HepG2 (cell line): ENCODE measurements around the gene PPP2R5E.

ENCODE experiments used
- YY1 ChIP-seq: IDR thresholded peaks from 2 replicates; pipeline ENCODE4 v1.6.1; 2011; ENCODE audit warnings: low read length, low read depth, moderate library complexity, mild to moderate bottlenecking; ENCODE audit not compliant: insufficient read depth, insufficient replicate concordance
- TF ChIP-seq, protein P1 (sequence below): sonication (generic); formaldehyde crosslinking; IDR thresholded peaks from 2 replicates; pipeline ENCODE4 v1.5.0; 2020; ENCODE audit warnings: mild to moderate bottlenecking, missing genetic modification reagents, moderate library complexity

DNA sequence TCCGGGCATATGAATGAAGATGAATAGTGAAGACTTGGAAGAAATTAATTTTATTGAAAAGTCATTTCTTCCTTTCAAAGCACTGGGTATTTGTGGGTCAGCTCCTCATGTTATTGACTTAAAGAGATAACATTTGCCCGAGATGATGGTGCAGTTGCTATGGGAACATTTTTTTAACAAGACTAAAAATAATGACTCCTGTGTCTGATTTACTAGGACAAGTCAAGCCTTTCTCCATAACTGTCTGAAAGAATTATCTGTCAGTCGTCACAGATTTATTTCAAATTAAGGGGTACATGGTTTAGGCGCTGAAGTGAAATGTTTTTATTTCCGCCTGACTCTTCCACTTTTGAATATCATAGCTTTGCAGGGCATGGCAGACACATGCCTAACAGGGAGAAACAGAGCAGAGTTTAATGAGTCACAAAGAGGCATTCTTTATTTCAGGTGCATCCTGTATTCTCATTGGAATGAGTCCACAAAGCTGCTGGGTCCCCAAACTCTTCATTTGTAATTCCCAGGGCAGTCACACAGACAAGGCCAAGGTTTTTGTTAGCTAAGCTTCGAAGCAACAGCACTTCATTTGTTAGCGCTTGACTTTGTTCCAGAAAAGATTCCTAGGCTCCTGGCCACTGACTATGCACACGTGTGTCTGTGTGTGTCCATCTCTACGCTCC lies 220.1 kb downstream of the PPP2R5E start:
- TF ChIP-seq YY1: no peak
- TF ChIP-seq, protein P1, sequence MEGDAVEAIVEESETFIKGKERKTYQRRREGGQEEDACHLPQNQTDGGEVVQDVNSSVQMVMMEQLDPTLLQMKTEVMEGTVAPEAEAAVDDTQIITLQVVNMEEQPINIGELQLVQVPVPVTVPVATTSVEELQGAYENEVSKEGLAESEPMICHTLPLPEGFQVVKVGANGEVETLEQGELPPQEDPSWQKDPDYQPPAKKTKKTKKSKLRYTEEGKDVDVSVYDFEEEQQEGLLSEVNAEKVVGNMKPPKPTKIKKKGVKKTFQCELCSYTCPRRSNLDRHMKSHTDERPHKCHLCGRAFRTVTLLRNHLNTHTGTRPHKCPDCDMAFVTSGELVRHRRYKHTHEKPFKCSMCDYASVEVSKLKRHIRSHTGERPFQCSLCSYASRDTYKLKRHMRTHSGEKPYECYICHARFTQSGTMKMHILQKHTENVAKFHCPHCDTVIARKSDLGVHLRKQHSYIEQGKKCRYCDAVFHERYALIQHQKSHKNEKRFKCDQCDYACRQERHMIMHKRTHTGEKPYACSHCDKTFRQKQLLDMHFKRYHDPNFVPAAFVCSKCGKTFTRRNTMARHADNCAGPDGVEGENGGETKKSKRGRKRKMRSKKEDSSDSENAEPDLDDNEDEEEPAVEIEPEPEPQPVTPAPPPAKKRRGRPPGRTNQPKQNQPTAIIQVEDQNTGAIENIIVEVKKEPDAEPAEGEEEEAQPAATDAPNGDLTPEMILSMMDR (CRISPR knock-in tag): no peak
